ENCODE results near the gene IL1R1. TPM values are rescaled to one million over a fixed set of nuclear protein-coding genes. Genes with fewer than 3 reads are reported as not detected.

The IL1R1 gene
- total and polyA plus RNA-seq, 4 donors: 14.0 to 49.3 (median 29.5) TPM

- Histone ChIP-seq H3K9me3 (ENCODE audit: control insufficient read depth in 4 of 4, low read length in 3 of 4) (no peaks in the 10 kb centered on the region), H3K27me3 (ENCODE audit: control insufficient read depth in 4 of 4, insufficient read depth in 4 of 4, low read length in 3 of 4) (no peaks in the 10 kb centered on the region), H3K4me3 (ENCODE audit: low read depth in 1 of 3, low read length in 3 of 3) (no peak overlapping the region), H3K27ac (ENCODE audit: low read depth in 1 of 2, low read length in 2 of 2) (no peak overlapping the region), H3K9ac (ENCODE audit: low read depth in 1 of 2, low read length in 2 of 2) (no peak overlapping the region), H3K4me1 (ENCODE audit: control insufficient read depth in 4 of 4, insufficient read depth in 4 of 4, low read length in 3 of 4) (peaks cover 7 to 19% (median 13%) of the 10 kb centered on the region in 4 donors), H3K36me3 (ENCODE audit: control insufficient read depth in 4 of 4, insufficient read depth in 3 of 4, low read depth in 1 of 4, low read length in 3 of 4) (peaks cover 0 to 3% (median 1%) of the 10 kb centered on the region in 4 donors)
- DNase-seq (ENCODE audit: low spot score): no peak
- TF ChIP-seq HNF4G (IDR thresholded peaks at IDR 0.05): no peak
- no peak for TF ChIP-seq SP1 (IDR thresholded peaks at IDR 0.05)
- TF ChIP-seq TAF1 (conservative IDR thresholded peaks at IDR 0.05): no peak
- TF ChIP-seq NR2F2 (IDR thresholded peaks at IDR 0.05): no peak
- TF ChIP-seq RXRA (IDR thresholded peaks at IDR 0.05): no peak
- no peak for TF ChIP-seq YY1 (IDR thresholded peaks at IDR 0.05)
- no peak for TF ChIP-seq FOXA2 (IDR thresholded peaks at IDR 0.05)
- WGBS: 92% methylated on average over 1 of the region's 1 CpG
Measured at GRCh38 chr2:102193074-102193473, 50.5 kb downstream of the IL1R1 start.

- H3K4me1 ChIP-seq (ENCODE audit: control insufficient read depth in 4 of 4, insufficient read depth in 4 of 4, low read length in 3 of 4): peaks cover 7 to 19% (median 13%) of the 10 kb centered on the region in 4 donors
- no peaks in the 10 kb centered on the region for H3K27me3 ChIP-seq (ENCODE audit: control insufficient read depth in 4 of 4, insufficient read depth in 4 of 4, low read length in 3 of 4)
- no peak for DNase-seq (ENCODE audit: low spot score)
- peak; percentile 10 for TF ChIP-seq ATF3 (IDR thresholded peaks at IDR 0.05)
- TF ChIP-seq MAX (IDR thresholded peaks at IDR 0.05): peak; percentile 43
- TF ChIP-seq RAD21 (IDR thresholded peaks at IDR 0.05): peak in 1 of 2 donors; percentile 24
- peak; percentile 79 to 93 for TF ChIP-seq RXRA (IDR thresholded peaks at IDR 0.05)
- peak; percentile 19 for TF ChIP-seq FOXA2 (IDR thresholded peaks at IDR 0.05)
- no peak for TF ChIP-seq REST (IDR thresholded peaks at IDR 0.05)
- no peak for TF ChIP-seq HNF4G (IDR thresholded peaks at IDR 0.05)
- peak; percentile 62 to 73 for TF ChIP-seq HNF4A (conservative IDR thresholded peaks at IDR 0.05)
- TF ChIP-seq CTCF (IDR thresholded peaks at IDR 0.05; ENCODE audit: low read depth, low read length, missing input control): no peak
- no peak for TF ChIP-seq EGR1 (IDR thresholded peaks at IDR 0.05; ENCODE audit: low read depth in 2 of 2)
- no peak for TF ChIP-seq FOXA1 (IDR thresholded peaks at IDR 0.05)
- no peak for TF ChIP-seq GABPA (IDR thresholded peaks at IDR 0.05 in 1 of 2, conservative IDR thresholded peaks at IDR 0.05 in 1 of 2)
- TF ChIP-seq YY1 (IDR thresholded peaks at IDR 0.05): peak; percentile 24
- H3K4me3 ChIP-seq (ENCODE audit: low read depth in 1 of 3, low read length in 3 of 3): no peak overlapping the region
- H3K36me3 ChIP-seq (ENCODE audit: control insufficient read depth in 4 of 4, insufficient read depth in 3 of 4, low read depth in 1 of 4, low read length in 3 of 4): peaks cover 0 to 3% (median 1%) of the 10 kb centered on the region in 4 donors
- no peak overlapping the region for H3K9ac ChIP-seq (ENCODE audit: low read depth in 1 of 2, low read length in 2 of 2)
- H3K27ac ChIP-seq (ENCODE audit: low read depth in 1 of 2, low read length in 2 of 2): peak overlapping the region; percentile 18 to 55
- whole genome bisulfite sequencing: 32% methylated on average over 5 of the region's 5 CpGs
- no peaks in the 10 kb centered on the region for H3K9me3 ChIP-seq (ENCODE audit: control insufficient read depth in 4 of 4, low read length in 3 of 4)
Measured at GRCh38 chr2:102194609-102195268, 52.2 kb downstream of the IL1R1 start.
